HTERT RPE-1 (cell line): ENCODE data around the gene POLR3H.

Experiments
- in situ Hi-C: fragments of 300-500 bp; cut with MboI; formaldehyde crosslinking; loops from 4 replicates; pipeline ENCODE4 v1.14.3; 2020; ENCODE audit warnings: low sequenced_read_pairs

Gene POLR3H

GRCh38 chr22:41539146-41540005, 4.9 kb downstream of the POLR3H start:
- in situ Hi-C loops, result no loop called here

- in situ Hi-C loops, result no loop called here
These were observed 5.7 kb downstream of the POLR3H start for GRCh38 chr22:41538583-41538982.

DNA sequence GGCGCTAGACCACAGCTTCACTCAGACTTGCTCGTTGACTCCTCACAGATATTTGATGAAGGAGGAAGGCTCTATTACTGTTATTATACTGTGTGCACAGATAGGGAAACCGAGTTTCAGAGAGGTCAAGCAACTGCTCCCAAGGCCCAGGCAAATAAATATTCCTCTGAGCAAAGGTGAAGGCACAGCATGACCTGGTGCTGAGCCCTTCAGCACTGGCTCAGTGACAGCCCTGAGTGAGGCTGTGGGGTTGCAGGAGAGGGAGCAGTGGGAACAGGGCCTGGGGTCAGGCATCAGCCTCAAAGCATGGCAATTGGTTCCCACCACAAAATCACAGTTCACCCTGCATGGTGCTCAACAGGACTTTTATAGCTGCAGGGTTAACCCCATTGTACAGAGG, 7.1 kb downstream of the POLR3H start:
- in situ Hi-C loops, result no loop called here

GRCh38 chr22:41535244-41535643, 9.0 kb downstream of the POLR3H start:
- in situ Hi-C loops, result no loop called here

DNA sequence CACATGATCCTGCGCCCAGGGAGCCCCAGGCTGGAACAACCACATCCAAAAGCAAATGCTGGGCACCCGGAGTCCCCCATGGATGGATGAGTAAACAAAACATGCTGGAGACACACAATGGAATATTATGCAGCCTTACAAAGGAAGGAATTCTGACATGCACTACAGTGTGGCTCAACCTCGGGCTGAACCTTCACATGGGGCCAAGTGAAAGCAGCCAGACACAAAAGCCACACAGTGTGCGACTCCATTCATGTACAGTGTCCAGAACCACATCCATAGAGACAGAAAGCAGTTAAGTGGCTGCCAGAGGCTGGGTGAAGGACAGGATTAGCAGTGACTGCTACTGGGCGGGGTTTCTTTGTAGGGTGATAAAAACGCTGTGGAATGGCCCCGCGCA, 10.1 kb downstream of the POLR3H start:
- in situ Hi-C loops, result no loop called here

- in situ Hi-C loops, result no loop called here
These were observed 11.1 kb downstream of the POLR3H start for GRCh38 chr22:41532908-41533825.

DNA sequence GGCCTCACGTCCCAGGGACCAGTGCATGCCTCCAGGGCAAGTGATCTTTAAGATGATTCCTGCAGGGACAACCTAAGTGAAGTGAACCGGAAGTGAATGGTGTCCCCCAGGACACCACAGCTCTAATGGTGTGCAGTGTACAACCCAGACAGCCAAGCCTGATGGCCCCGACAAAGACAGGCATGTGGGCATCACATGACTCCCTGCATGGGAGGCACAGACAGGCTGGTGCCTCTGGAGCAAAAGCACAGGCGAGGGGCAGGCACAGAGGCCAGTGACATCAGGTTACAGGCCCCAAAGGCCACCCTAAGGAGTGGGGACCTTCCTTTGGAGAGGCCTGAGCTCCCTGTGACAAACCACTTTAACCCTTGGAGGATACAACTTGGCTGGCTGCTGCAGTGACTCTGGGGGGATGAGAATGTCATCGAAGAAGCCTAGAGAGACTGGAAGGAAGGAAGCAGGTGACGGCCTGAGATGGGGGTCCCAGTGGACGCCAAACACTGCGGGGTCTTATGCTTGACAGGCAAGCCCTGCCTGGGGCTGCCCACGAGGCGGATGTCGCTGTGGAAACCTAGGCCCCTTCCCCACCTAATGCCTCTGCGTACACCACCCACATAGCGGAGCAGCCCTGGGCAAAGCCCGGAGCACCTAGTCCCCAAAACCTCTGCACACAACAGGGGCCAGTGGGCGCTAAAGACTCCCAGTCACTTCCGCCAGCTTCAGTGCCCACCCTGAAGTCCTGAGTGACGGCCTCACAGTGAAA, 12.4 kb downstream of the POLR3H start:
- in situ Hi-C loops, result no loop called here

DNA sequence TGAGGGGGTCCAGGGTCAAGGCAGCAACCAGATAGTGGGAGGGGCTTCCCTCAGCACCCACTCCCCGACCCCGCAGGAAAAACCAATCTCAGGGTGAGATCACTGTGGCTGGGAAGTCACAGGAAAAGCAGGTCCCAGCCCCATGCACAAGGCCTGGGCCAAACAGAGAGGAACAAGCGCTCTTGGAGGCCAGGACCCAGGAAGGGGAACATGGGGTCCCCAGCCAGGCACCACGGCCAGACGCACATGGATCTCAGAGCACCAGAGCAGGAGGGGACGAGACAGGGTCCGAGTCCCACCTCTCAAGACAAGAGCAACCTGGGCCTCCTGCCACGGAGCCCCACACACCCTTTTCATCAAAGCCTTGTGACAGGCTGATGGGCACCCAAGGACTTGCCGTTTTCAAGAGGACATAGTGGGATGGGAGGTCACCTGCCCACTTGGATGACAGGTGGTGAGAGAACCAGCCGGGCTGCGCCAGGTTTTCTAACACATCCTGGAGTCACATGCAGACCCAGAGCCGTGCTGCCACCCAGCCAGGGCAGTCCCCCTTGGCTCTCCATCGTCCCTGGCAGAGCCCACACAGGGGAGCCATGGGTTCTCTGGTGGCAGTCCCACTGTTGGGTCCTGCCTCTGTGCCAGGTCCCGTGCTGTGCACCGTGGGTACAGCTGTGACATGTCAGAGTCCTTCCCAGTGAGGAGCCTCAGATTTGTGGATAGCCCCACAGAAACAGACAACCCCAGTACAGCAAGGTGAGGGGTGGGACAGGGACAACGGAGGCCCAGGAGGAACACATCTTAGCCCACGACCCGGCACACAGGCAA, 13.2 kb downstream of the POLR3H start:
- in situ Hi-C loops, result no loop called here

DNA sequence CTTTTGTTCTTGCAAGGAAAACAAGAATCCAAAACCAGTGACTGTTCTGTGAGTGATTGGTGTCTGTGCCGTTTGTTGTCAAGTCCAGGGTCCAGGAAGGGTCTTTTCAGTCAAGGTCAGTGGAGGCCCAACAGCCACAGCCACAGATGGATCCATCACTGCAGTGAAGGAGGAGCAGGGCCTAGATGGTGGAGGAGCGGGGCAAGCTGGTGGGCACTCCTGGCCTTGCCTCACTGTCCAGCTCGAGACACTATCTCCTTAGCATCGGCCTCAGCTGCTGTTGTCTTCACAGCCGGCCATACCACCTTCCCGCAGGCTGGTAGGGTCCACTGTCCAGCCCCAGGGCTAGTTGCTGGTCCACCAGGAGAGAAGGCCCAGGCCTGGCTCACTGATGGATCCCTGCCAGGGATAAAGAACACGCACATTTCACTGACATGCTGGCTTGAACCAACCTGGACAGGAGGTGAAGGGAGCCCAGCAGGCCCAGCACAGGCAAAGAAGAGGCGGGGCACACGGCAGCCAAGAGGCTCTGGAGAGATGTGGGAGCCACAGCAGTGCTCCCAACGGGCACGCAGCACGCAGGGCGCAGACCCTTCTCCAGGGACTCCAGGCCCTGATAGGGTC, 15.2 kb downstream of the POLR3H start:
- in situ Hi-C loops, result no loop called here

DNA sequence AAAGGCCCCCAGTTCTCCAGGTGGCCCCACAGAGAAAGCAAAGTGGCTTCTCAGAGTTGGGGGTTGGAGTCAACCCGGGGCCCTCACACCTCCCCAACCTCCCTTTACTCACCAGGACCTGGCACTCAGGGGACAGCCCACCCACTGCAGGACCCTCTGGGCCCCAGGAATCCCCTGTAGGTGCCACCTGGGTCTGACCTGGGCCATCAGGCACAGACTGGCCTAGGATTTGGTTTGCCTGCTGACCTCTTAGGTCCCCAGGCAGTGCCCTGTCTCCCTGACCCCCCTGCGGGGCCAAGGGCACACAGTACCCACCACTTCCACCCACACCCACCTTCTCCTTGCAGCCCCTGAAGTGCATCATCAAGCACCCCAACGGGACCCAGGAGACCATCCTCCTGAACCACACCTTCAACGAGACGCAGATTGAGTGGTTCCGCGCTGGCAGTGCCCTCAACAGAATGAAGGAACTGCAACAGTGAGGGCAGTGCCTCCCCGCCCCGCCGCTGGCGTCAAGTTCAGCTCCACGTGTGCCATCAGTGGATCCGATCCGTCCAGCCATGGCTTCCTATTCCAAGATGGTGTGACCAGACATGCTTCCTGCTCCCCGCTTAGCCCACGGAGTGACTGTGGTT, 16.0 kb downstream of the POLR3H start:
- in situ Hi-C loops, result no loop called here

GRCh38 chr22:41526830-41527799, 17.2 kb downstream of the POLR3H start:
- in situ Hi-C loops, result no loop called here

DNA sequence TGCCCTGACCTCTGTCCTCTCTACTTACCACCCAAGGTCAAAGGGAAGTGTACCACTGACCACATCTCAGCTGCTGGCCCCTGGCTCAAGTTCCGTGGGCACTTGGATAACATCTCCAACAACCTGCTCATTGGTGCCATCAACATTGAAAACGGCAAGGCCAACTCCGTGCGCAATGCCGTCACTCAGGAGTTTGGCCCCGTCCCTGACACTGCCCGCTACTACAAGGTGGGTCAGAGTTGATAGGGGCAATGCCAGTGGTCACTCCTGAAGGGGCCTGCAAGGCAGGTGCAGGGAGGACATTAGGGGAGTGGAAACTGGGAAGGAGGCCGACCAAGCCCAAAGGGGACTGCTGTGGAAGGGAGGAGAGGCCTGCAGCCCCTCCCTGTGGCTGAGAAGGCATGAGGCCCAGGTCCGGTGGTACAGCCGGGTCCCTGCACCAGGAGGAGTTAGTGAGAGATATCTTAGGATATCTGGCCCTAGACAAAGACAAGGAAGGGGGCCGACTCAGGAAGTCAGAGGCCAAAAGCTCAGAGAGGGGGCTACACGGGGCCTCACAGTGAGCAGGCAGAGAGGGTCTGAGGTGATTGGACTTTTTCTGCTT, 17.9 kb downstream of the POLR3H start:
- in situ Hi-C loops, result no loop called here

GRCh38 chr22:41525450-41526225, 18.6 kb downstream of the POLR3H start:
- in situ Hi-C loops, result no loop called here

GRCh38 chr22:41524809-41525449, 19.3 kb downstream of the POLR3H start:
- in situ Hi-C loops, result no loop called here

GRCh38 chr22:41524251-41524661, 20.0 kb downstream of the POLR3H start:
- in situ Hi-C loops, result no loop called here

GRCh38 chr22:41523464-41524221, 20.6 kb downstream of the POLR3H start:
- in situ Hi-C loops, result no loop called here
